Astrocyte (in vitro differentiated cells and primary cell): Measurements from ENCODE around the gene TMCO6. TPM values are rescaled to one million over a fixed set of nuclear protein-coding genes. Genes with fewer than 3 reads are reported as not detected.
"Not testable (repeated sequence)": the region's sequence is repeated elsewhere in the genome, so short reads cannot be mapped to it uniquely, and the experiment has no call there.

Experiments used
- DNase-seq: peaks from one replicate; pipeline ENCODE4 v3.0.0-alpha.2; 2010; ENCODE audit warnings: low read depth
- FAIRE-seq: peaks from 2 replicates; lab custom pipeline; 2011; peaks lifted over from hg19 to GRCh38; lab: Jason Lieb, UNC
- H2AFZ ChIP-seq: 2 replicates; pipeline ENCODE4 v1.6.0; 2012; ENCODE audit warnings: low read depth, low read length, inconsistent platforms
- H3K27ac ChIP-seq: 2 replicates; pipeline ENCODE4 v1.5.1; 2011; ENCODE audit warnings: low read depth, low read length, inconsistent platforms
- H3K27me3 ChIP-seq: 2 replicates; pipeline ENCODE4 v1.6.0; 2011; ENCODE audit warnings: low read length, inconsistent platforms; ENCODE audit not compliant: insufficient read depth
- H3K36me3 ChIP-seq: 2 replicates; pipeline ENCODE4 v1.5.1; 2011; ENCODE audit warnings: low read length, inconsistent platforms; ENCODE audit not compliant: insufficient read depth
- H3K4me1 ChIP-seq: 2 replicates; pipeline ENCODE4 v1.5.1; 2011; ENCODE audit warnings: low read length, inconsistent platforms; ENCODE audit not compliant: insufficient read depth
- H3K4me2 ChIP-seq: 2 replicates; pipeline ENCODE4 v1.6.0; 2012; ENCODE audit warnings: low read length, inconsistent platforms
- H3K4me3 ChIP-seq: 2 replicates; pipeline ENCODE4 v1.5.1; 2011; ENCODE audit warnings: low read depth, mild to moderate bottlenecking, low read length, inconsistent platforms; ENCODE audit not compliant: insufficient read depth
- H3K79me2 ChIP-seq: 2 replicates; pipeline ENCODE4 v1.6.0; 2012; ENCODE audit warnings: mild to moderate bottlenecking, low read length, inconsistent platforms; ENCODE audit not compliant: insufficient read depth
- H3K9ac ChIP-seq: 2 replicates; pipeline ENCODE4 v1.6.0; 2012; ENCODE audit warnings: mild to moderate bottlenecking, low read length, inconsistent platforms
- H3K9me3 ChIP-seq: 2 replicates; pipeline ENCODE4 v1.5.1; 2012; ENCODE audit warnings: low read depth, mild to moderate bottlenecking, low read length, inconsistent platforms; ENCODE audit not compliant: insufficient read depth
- H4K20me1 ChIP-seq: 2 replicates; pipeline ENCODE4 v1.6.0; 2012; ENCODE audit warnings: low read length, inconsistent platforms; ENCODE audit not compliant: insufficient read depth
- H3K27ac Mint-ChIP-seq: one replicate; pipeline ENCODE4 v1.8.0; 2021; ENCODE audit warnings: mild to moderate bottlenecking, mixed read lengths; ENCODE audit not compliant: unreplicated experiment
- H3K27me3 Mint-ChIP-seq: one replicate; pipeline ENCODE4 v1.8.0; 2021; ENCODE audit warnings: low read depth, mixed read lengths; ENCODE audit not compliant: unreplicated experiment
- H3K36me3 Mint-ChIP-seq: one replicate; pipeline ENCODE4 v1.8.0; 2021; ENCODE audit warnings: low read depth, mixed read lengths; ENCODE audit not compliant: unreplicated experiment
- H3K4me1 Mint-ChIP-seq: one replicate; pipeline ENCODE4 v1.8.0; 2021; ENCODE audit warnings: low read depth, mixed read lengths; ENCODE audit not compliant: unreplicated experiment
- H3K4me3 Mint-ChIP-seq: one replicate; pipeline ENCODE4 v1.8.0; 2021; ENCODE audit warnings: mild to moderate bottlenecking, moderate library complexity, mixed read lengths; ENCODE audit not compliant: unreplicated experiment
- H3K9me3 Mint-ChIP-seq: one replicate; pipeline ENCODE4 v1.8.0; 2021; ENCODE audit warnings: mild to moderate bottlenecking, mixed read lengths; ENCODE audit not compliant: unreplicated experiment
- EZH2 ChIP-seq: IDR thresholded peaks from 2 replicates; pipeline ENCODE4 v1.6.1; 2012; ENCODE audit warnings: mild to moderate bottlenecking, low read length, inconsistent platforms; ENCODE audit not compliant: insufficient read depth
- total RNA-seq: library from RNA; stranded (reverse); gene quantifications from 2 replicates; pipeline ENCODE4 v1.2.1, GENCODE V29; 2021
- TF ChIP-seq, protein P1 (sequence below): IDR thresholded peaks from 2 replicates; pipeline ENCODE4 v1.5.1; 2011; ENCODE audit warnings: low read depth, mild to moderate bottlenecking, inconsistent platforms, low read length, moderate library complexity; ENCODE audit not compliant: insufficient read depth

TMCO6 gene
- total RNA-seq, 1 donor from 2014 or later, result 7.0 TPM

DNA sequence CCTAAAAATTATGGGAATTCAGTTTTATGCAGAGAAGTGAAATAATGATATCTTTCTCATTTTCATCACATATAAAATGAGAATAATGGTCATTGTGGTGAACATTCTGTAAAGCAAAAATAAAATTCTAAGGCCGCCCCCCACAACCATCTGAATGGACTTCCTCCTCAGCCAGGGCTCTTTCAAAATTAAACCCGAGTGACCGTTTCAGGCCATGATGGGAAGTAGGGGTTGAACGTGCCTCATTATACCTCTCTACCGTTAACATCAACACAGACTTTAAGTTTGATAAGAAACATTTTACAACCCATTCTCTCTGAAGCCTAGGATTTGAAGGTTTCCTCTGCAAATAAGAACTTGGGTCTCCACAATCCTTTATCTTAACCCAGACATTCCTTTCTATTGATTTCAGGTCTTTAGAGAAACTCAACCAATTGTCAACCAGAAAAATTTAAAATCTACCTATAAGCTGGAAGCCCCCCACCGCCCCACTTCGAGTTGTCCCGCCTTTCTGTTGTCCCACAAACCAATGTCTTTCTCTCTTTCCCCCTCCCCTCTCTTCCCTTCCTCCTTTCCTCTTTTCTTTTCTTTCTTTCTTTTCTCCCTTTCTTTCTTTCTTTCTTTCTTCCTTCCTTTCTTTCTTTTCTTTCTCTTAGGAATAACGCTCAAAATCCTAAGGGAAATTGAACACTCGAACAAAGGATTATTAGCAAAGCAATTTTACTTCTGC, 1.7 kb upstream of the TMCO6 start:
- peaks cover 16% of the 10 kb centered on the region for H3K4me1 ChIP-seq
- Mint-ChIP-seq H3K27ac (no peak overlapping the region), H3K4me3 (no peak overlapping the region), H3K27me3 (no peaks in the 10 kb centered on the region), H3K36me3 (peaks cover 11% of the 10 kb centered on the region), H3K9me3 (peaks cover 6% of the 10 kb centered on the region), H3K4me1 (peaks cover 6% of the 10 kb centered on the region)
- no peak for TF ChIP-seq EZH2
- TF ChIP-seq, protein P1, sequence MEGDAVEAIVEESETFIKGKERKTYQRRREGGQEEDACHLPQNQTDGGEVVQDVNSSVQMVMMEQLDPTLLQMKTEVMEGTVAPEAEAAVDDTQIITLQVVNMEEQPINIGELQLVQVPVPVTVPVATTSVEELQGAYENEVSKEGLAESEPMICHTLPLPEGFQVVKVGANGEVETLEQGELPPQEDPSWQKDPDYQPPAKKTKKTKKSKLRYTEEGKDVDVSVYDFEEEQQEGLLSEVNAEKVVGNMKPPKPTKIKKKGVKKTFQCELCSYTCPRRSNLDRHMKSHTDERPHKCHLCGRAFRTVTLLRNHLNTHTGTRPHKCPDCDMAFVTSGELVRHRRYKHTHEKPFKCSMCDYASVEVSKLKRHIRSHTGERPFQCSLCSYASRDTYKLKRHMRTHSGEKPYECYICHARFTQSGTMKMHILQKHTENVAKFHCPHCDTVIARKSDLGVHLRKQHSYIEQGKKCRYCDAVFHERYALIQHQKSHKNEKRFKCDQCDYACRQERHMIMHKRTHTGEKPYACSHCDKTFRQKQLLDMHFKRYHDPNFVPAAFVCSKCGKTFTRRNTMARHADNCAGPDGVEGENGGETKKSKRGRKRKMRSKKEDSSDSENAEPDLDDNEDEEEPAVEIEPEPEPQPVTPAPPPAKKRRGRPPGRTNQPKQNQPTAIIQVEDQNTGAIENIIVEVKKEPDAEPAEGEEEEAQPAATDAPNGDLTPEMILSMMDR, result no peak
- no peaks in the 10 kb centered on the region for H3K36me3 ChIP-seq
- H3K4me3 ChIP-seq, result no peak overlapping the region
- peaks cover 5% of the 10 kb centered on the region for H4K20me1 ChIP-seq
- peaks cover 8% of the 10 kb centered on the region for H3K27me3 ChIP-seq
- H3K27ac ChIP-seq, result no peak overlapping the region
- no peaks in the 10 kb centered on the region for H3K9me3 ChIP-seq
- H3K79me2 ChIP-seq, result peaks cover 10% of the 10 kb centered on the region
- DNase-seq, result no peak
- no peak overlapping the region for H3K4me2 ChIP-seq
- H3K9ac ChIP-seq, result no peak overlapping the region
- no peak overlapping the region for H2AFZ ChIP-seq
- no peak for FAIRE-seq

DNA sequence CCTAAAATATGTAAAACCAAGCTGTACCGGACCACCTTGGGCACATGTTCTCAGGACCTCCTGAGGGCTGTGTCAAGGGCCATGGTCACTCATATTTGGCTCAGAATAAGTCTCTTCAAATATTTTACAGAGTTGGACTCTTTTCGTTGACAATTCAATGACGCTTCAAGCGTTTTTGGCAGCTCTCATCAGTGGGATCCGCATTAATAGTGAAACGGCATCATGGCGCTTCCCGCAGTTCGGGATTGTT, 428 bp upstream of the TMCO6 start:
- not testable (repeated sequence) for H3K27me3 Mint-ChIP-seq
- peaks cover 11% of the 10 kb centered on the region for H3K36me3 Mint-ChIP-seq

DNA sequence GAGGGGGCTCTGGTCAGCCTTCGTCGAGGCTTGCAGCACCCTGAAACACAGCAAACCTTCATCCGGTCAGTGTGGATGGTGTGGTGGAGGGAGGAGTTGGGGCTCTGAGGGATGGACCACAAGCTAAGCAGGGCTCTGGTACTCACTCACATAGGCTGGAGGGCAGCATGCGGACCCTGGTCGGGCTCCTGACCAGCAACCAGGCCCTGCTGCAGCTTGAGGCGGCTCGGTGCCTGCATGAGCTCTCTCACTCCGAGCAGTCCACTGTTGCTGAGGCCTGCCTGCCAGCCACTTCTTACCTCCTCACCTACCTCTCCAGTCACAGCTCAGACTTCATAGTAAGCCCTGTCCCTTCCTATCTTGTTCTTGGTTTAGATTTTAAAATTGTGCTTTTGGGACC, 2.5 kb downstream of the TMCO6 start:
- H3K27me3 Mint-ChIP-seq, result no peaks in the 10 kb centered on the region
- H3K27ac Mint-ChIP-seq, result no peak overlapping the region
- no peak overlapping the region for H3K9ac ChIP-seq
- H3K4me1 Mint-ChIP-seq, result peaks cover 9% of the 10 kb centered on the region
- no peak overlapping the region for H3K27ac ChIP-seq
- H3K9me3 ChIP-seq, result no peaks in the 10 kb centered on the region
- H3K36me3 ChIP-seq, result peaks cover 6% of the 10 kb centered on the region
- DNase-seq, result no peak
- H3K36me3 Mint-ChIP-seq, result peaks cover 11% of the 10 kb centered on the region
- no peaks in the 10 kb centered on the region for H3K9me3 Mint-ChIP-seq
- no peak overlapping the region for H3K4me2 ChIP-seq
- TF ChIP-seq EZH2, result no peak
- TF ChIP-seq, protein P1, result no peak
- no peak overlapping the region for H2AFZ ChIP-seq
- no peaks in the 10 kb centered on the region for H3K27me3 ChIP-seq
- H3K79me2 ChIP-seq, result peaks cover 32% of the 10 kb centered on the region
- peaks cover 12% of the 10 kb centered on the region for H3K4me1 ChIP-seq
- H4K20me1 ChIP-seq, result peaks cover 6% of the 10 kb centered on the region
- no peak overlapping the region for H3K4me3 Mint-ChIP-seq
- H3K4me3 ChIP-seq, result no peak overlapping the region
- FAIRE-seq, result no peak

More for the DNA sequence above, 428 bp upstream of the TMCO6 start:
- not testable (repeated sequence) for DNase-seq, H4K20me1 ChIP-seq, FAIRE-seq, H3K36me3 ChIP-seq, H3K9me3 Mint-ChIP-seq, H3K4me1 ChIP-seq, H3K9me3 ChIP-seq, H3K4me1 Mint-ChIP-seq, H3K27me3 ChIP-seq
- Mint-ChIP-seq H3K27ac (peak overlapping the region; percentile 71), H3K4me3 (peak overlapping the region; percentile 88)
- peak overlapping the region; percentile 95 for H3K4me2 ChIP-seq
- peak overlapping the region; percentile 53 for H3K9ac ChIP-seq
- H3K27ac ChIP-seq, result peak overlapping the region; percentile 12
- peaks cover 10% of the 10 kb centered on the region for H3K79me2 ChIP-seq
- peak overlapping the region; percentile 55 for H3K4me3 ChIP-seq
- peak overlapping the region; percentile 73 for H2AFZ ChIP-seq
